Liver (tissue), 3 donors: ENCODE results near the gene SEC62.

Experiments used
- EGR1 ChIP-seq, 2 donors: IDR thresholded peaks; 2 replicates each; pipeline ENCODE4 v1.6.1; 2016 to 2018; ENCODE audit warnings: antibody characterized with exemption in 2 of 2, low read depth in 2 of 2
- GABPA ChIP-seq, 2 donors: IDR thresholded peaks in 1 of 2; conservative IDR thresholded peaks in 1 of 2; 2 replicates each; pipeline ENCODE4 v1.6.1; 2016; ENCODE audit warnings: antibody characterized with exemption in 2 of 2, mild to moderate bottlenecking in 1 of 2, moderate library complexity in 1 of 2
- HNF4G ChIP-seq: IDR thresholded peaks from 2 replicates; pipeline ENCODE4 v1.6.1; 2016; ENCODE audit warnings: antibody characterized with exemption
- JUND ChIP-seq, 2 donors: IDR thresholded peaks; 2 replicates each; pipeline ENCODE4 v1.6.1; 2016; ENCODE audit warnings: antibody characterized with exemption in 2 of 2
- NR2F2 ChIP-seq: IDR thresholded peaks from 2 replicates; pipeline ENCODE4 v1.6.1; 2016; ENCODE audit warnings: antibody characterized with exemption
- RAD21 ChIP-seq, 2 donors: IDR thresholded peaks; 2 replicates each; pipeline ENCODE4 v1.6.1; 2016; ENCODE audit warnings: antibody characterized with exemption in 2 of 2, mild to moderate bottlenecking in 2 of 2
- RXRA ChIP-seq, 2 donors: IDR thresholded peaks; 2 replicates each; pipeline ENCODE4 v1.6.1; 2017 to 2018; ENCODE audit warnings: antibody characterized with exemption in 2 of 2, mild to moderate bottlenecking in 1 of 2
- SP1 ChIP-seq: IDR thresholded peaks from 2 replicates; pipeline ENCODE4 v1.6.1; 2018; ENCODE audit warnings: antibody characterized with exemption, mild to moderate bottlenecking
- TAF1 ChIP-seq: conservative IDR thresholded peaks from 2 replicates; pipeline ENCODE4 v1.6.1; 2016; ENCODE audit warnings: antibody characterized with exemption, mild to moderate bottlenecking
- YY1 ChIP-seq: IDR thresholded peaks from 2 replicates; pipeline ENCODE4 v1.6.1; 2016; ENCODE audit warnings: antibody characterized with exemption, mild to moderate bottlenecking
- TF ChIP-seq, protein P1 (sequence below): fragments of 150-350 bp; IDR thresholded peaks from 2 replicates; pipeline ENCODE4 v1.5.1; 2017; ENCODE audit warnings: improper control_type of control experiment, low read depth, low read length; ENCODE audit not compliant: missing input control
- TF ChIP-seq, protein P2 (sequence below): IDR thresholded peaks from 2 replicates; pipeline ENCODE4 v1.6.1; 2016; ENCODE audit warnings: antibody characterized with exemption
- TF ChIP-seq, protein P3 (sequence below): IDR thresholded peaks from 2 replicates; pipeline ENCODE4 v1.6.1; 2016; ENCODE audit warnings: antibody characterized with exemption, mild to moderate bottlenecking
- TF ChIP-seq, protein P4 (sequence below): IDR thresholded peaks from 2 replicates; pipeline ENCODE4 v1.6.1; 2016; ENCODE audit warnings: antibody characterized with exemption
- donor health status: healthy.
- donor health status: healthy.

- TF ChIP-seq EGR1 (IDR thresholded peaks at IDR 0.05; ENCODE audit: low read depth in 2 of 2): no peak
- TF ChIP-seq, protein P1, sequence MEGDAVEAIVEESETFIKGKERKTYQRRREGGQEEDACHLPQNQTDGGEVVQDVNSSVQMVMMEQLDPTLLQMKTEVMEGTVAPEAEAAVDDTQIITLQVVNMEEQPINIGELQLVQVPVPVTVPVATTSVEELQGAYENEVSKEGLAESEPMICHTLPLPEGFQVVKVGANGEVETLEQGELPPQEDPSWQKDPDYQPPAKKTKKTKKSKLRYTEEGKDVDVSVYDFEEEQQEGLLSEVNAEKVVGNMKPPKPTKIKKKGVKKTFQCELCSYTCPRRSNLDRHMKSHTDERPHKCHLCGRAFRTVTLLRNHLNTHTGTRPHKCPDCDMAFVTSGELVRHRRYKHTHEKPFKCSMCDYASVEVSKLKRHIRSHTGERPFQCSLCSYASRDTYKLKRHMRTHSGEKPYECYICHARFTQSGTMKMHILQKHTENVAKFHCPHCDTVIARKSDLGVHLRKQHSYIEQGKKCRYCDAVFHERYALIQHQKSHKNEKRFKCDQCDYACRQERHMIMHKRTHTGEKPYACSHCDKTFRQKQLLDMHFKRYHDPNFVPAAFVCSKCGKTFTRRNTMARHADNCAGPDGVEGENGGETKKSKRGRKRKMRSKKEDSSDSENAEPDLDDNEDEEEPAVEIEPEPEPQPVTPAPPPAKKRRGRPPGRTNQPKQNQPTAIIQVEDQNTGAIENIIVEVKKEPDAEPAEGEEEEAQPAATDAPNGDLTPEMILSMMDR: no peak
- TF ChIP-seq RXRA (IDR thresholded peaks at IDR 0.05): no peak
- no peak for TF ChIP-seq TAF1
- TF ChIP-seq, protein P2, sequence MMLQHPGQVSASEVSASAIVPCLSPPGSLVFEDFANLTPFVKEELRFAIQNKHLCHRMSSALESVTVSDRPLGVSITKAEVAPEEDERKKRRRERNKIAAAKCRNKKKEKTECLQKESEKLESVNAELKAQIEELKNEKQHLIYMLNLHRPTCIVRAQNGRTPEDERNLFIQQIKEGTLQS: no peak
- TF ChIP-seq, protein P3, sequence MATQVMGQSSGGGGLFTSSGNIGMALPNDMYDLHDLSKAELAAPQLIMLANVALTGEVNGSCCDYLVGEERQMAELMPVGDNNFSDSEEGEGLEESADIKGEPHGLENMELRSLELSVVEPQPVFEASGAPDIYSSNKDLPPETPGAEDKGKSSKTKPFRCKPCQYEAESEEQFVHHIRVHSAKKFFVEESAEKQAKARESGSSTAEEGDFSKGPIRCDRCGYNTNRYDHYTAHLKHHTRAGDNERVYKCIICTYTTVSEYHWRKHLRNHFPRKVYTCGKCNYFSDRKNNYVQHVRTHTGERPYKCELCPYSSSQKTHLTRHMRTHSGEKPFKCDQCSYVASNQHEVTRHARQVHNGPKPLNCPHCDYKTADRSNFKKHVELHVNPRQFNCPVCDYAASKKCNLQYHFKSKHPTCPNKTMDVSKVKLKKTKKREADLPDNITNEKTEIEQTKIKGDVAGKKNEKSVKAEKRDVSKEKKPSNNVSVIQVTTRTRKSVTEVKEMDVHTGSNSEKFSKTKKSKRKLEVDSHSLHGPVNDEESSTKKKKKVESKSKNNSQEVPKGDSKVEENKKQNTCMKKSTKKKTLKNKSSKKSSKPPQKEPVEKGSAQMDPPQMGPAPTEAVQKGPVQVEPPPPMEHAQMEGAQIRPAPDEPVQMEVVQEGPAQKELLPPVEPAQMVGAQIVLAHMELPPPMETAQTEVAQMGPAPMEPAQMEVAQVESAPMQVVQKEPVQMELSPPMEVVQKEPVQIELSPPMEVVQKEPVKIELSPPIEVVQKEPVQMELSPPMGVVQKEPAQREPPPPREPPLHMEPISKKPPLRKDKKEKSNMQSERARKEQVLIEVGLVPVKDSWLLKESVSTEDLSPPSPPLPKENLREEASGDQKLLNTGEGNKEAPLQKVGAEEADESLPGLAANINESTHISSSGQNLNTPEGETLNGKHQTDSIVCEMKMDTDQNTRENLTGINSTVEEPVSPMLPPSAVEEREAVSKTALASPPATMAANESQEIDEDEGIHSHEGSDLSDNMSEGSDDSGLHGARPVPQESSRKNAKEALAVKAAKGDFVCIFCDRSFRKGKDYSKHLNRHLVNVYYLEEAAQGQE: no peak
- no peak for TF ChIP-seq HNF4G
- TF ChIP-seq, protein P4, sequence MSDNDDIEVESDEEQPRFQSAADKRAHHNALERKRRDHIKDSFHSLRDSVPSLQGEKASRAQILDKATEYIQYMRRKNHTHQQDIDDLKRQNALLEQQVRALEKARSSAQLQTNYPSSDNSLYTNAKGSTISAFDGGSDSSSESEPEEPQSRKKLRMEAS: no peak
- no peak for TF ChIP-seq RAD21 (IDR thresholded peaks at IDR 0.05)
- TF ChIP-seq SP1: no peak
- no peak for TF ChIP-seq YY1
- TF ChIP-seq GABPA (IDR thresholded peaks at IDR 0.05 in 1 of 2, conservative IDR thresholded peaks at IDR 0.05 in 1 of 2): no peak
- no peak for TF ChIP-seq NR2F2
- TF ChIP-seq JUND (IDR thresholded peaks at IDR 0.05): no peak
Measured at GRCh38 chr3:169929830-169930519, 36.6 kb upstream of the SEC62 start.
